Caco-2 (cell line): Measurements from ENCODE around the gene SCGB3A1. TPM values are rescaled to one million over a fixed set of nuclear protein-coding genes. Genes with fewer than 3 reads are reported as not detected.

Experiments
- BruUV-seq: library from RNA; stranded (reverse); fragments of 400-500 nt; replicated peaks from 2 replicates; lab custom pipeline; 2021; lab: Mats Ljungman, UMichigan
- CTCF ChIA-PET: fragments of 300-600 bp; sonication (Branson Sonifier 250); formaldehyde crosslinking; loops from one replicate; lab custom pipeline; 2022; ENCODE audit warnings: antibody characterized with exemption; lab: Charles Lee
- POLR2A ChIA-PET: fragments of 300-600 bp; sonication (Branson Sonifier 250); formaldehyde crosslinking; loops from one replicate; lab custom pipeline; 2022; ENCODE audit warnings: antibody characterized with exemption; lab: Charles Lee
- DNase-seq, 2 experiments: peaks; one replicate each; pipeline versions ENCODE4 v3.0.0 to v3.0.0-alpha.2; 2020 to 2022
- H3K27me3 ChIP-seq: replicated peaks from 2 replicates; pipeline ENCODE4 v1.6.0; 2011; ENCODE audit warnings: low read length; ENCODE audit not compliant: control insufficient read depth, insufficient read depth
- H3K36me3 ChIP-seq: 2 replicates; pipeline ENCODE4 v1.5.1; 2011; ENCODE audit warnings: low read length; ENCODE audit not compliant: control insufficient read depth, insufficient read depth
- H3K4me1 ChIP-seq: fragments of 250-450 bp; sonication (Bioruptor Pico); 2 replicates; pipeline ENCODE4 v1.5.1; 2020; ENCODE audit warnings: mild to moderate bottlenecking
- H3K4me3 ChIP-seq: 2 replicates; pipeline ENCODE4 v1.5.1; 2011; ENCODE audit warnings: low read depth, mild to moderate bottlenecking, control low read depth, low read length
- H3K9me3 ChIP-seq: fragments of 250-450 bp; sonication (Bioruptor Pico); 2 replicates; pipeline ENCODE4 v1.5.1; 2020; ENCODE audit warnings: mild to moderate bottlenecking, moderate library complexity
- H3K27ac Mint-ChIP-seq: one replicate; pipeline ENCODE4 v1.8.0; 2022; ENCODE audit warnings: mixed read lengths; ENCODE audit not compliant: unreplicated experiment
- H3K27me3 Mint-ChIP-seq: one replicate; pipeline ENCODE4 v1.8.0; 2022; ENCODE audit warnings: mixed read lengths; ENCODE audit not compliant: insufficient read depth, unreplicated experiment
- H3K36me3 Mint-ChIP-seq: one replicate; pipeline ENCODE4 v1.8.0; 2022; ENCODE audit warnings: mild to moderate bottlenecking, mixed read lengths; ENCODE audit not compliant: insufficient read depth, unreplicated experiment
- H3K4me1 Mint-ChIP-seq: one replicate; pipeline ENCODE4 v1.8.0; 2022; ENCODE audit warnings: low read depth, mixed read lengths; ENCODE audit not compliant: unreplicated experiment
- H3K4me3 Mint-ChIP-seq: one replicate; pipeline ENCODE4 v1.8.0; 2022; ENCODE audit warnings: mild to moderate bottlenecking, moderate library complexity, mixed read lengths; ENCODE audit not compliant: unreplicated experiment
- H3K9me3 Mint-ChIP-seq: one replicate; pipeline ENCODE4 v1.8.0; 2022; ENCODE audit warnings: mixed read lengths; ENCODE audit not compliant: unreplicated experiment
- CTCF ChIP-seq, 2 experiments: fragments of 200-600 bp in 1 of 2; IDR thresholded peaks; 1 replicate in 1 of 2; 2 replicates in 1 of 2; pipeline versions ENCODE4 v1.5.1 to v1.8.0; 2011 to 2022; ENCODE audit warnings: antibody characterized with exemption in 1 of 2, control low read depth in 1 of 2, inconsistent platforms in 1 of 2, low read depth in 1 of 2, low read length in 1 of 2, mild to moderate bottlenecking in 1 of 2, moderate library complexity in 1 of 2; ENCODE audit not compliant: insufficient read depth in 1 of 2, severe bottlenecking in 1 of 2, unreplicated experiment in 1 of 2
- intact Hi-C: fragments of 100-400 bp; cut with micrococcal nuclease; formaldehyde crosslinking; loops from one replicate; pipeline ENCODE4 v1.10.0; 2022; ENCODE audit not compliant: unreplicated experiment
- total RNA-seq: library from RNA; stranded (reverse); gene quantifications from 2 replicates; pipeline ENCODE4 v1.2.3, GENCODE V29; 2022

The SCGB3A1 gene
- total RNA-seq, 1 experiment from 2014 or later = not detected

- H3K27ac Mint-ChIP-seq = no peak overlapping the region
- POLR2A ChIA-PET = no interaction called here
These were observed 7.6 kb downstream of the SCGB3A1 start for GRCh38 chr5:180583738-180584137.

GRCh38 chr5:180580681-180581080, 10.6 kb downstream of the SCGB3A1 start:
- H3K9me3 Mint-ChIP-seq = no peaks in the 10 kb centered on the region
- Histone ChIP-seq H3K27me3 (no peaks in the 10 kb centered on the region), H3K36me3 (no peaks in the 10 kb centered on the region; the same call in 1 of the 2 replicates), H3K4me3 (no peak overlapping the region), H3K9me3 (no peaks in the 10 kb centered on the region), H3K4me1 (no peaks in the 10 kb centered on the region)
- TF ChIP-seq CTCF (IDR thresholded peaks at IDR 0.05; ENCODE audit: insufficient read depth in 1 of 2, low read depth in 1 of 2, low read length in 1 of 2, severe bottlenecking in 1 of 2, unreplicated experiment in 1 of 2) = no peak
- ChIA-PET POLR2A (no interaction called here), CTCF (no interaction called here)
- no peaks in the 10 kb centered on the region for H3K27me3 Mint-ChIP-seq
- BruUV-seq = no TSS peak
- H3K4me1 Mint-ChIP-seq = no peaks in the 10 kb centered on the region
- H3K4me3 Mint-ChIP-seq = no peak overlapping the region
- intact Hi-C loops = no loop called here
- DNase-seq = no peak
- peaks cover 28% of the 10 kb centered on the region for H3K36me3 Mint-ChIP-seq
- H3K27ac Mint-ChIP-seq = no peak overlapping the region

More at GRCh38 chr5:180583738-180584137, 7.6 kb downstream of the SCGB3A1 start:
- intact Hi-C loops = no loop called here
- Histone ChIP-seq H3K4me3 (no peak overlapping the region), H3K9me3 (no peaks in the 10 kb centered on the region), H3K36me3 (no peaks in the 10 kb centered on the region), H3K27me3 (no peaks in the 10 kb centered on the region; the same call in 1 of the 2 replicates), H3K4me1 (no peaks in the 10 kb centered on the region)
- no peaks in the 10 kb centered on the region for H3K4me1 Mint-ChIP-seq
- no TSS peak for BruUV-seq
- TF ChIP-seq CTCF (IDR thresholded peaks at IDR 0.05; ENCODE audit: insufficient read depth in 1 of 2, low read depth in 1 of 2, low read length in 1 of 2, severe bottlenecking in 1 of 2, unreplicated experiment in 1 of 2) = no peak
- peaks cover 2% of the 10 kb centered on the region for H3K27me3 Mint-ChIP-seq
- no peak for DNase-seq
- H3K9me3 Mint-ChIP-seq = no peaks in the 10 kb centered on the region
- H3K4me3 Mint-ChIP-seq = no peak overlapping the region
- CTCF ChIA-PET = no interaction called here
- H3K36me3 Mint-ChIP-seq = peaks cover 3% of the 10 kb centered on the region

GRCh38 chr5:180575571-180575970, 15.7 kb downstream of the SCGB3A1 start:
- ChIA-PET CTCF (no interaction called here), POLR2A (no interaction called here)
- H3K27me3 ChIP-seq = no peaks in the 10 kb centered on the region
- DNase-seq = no peak
- Mint-ChIP-seq H3K36me3 (peaks cover 62% of the 10 kb centered on the region), H3K27ac (no peak overlapping the region), H3K9me3 (no peaks in the 10 kb centered on the region), H3K4me1 (no peaks in the 10 kb centered on the region), H3K27me3 (no peaks in the 10 kb centered on the region), H3K4me3 (no peak overlapping the region)
- H3K36me3 ChIP-seq = peaks cover 3% of the 10 kb centered on the region
- no TSS peak for BruUV-seq
- H3K4me3 ChIP-seq = no peak overlapping the region
- TF ChIP-seq CTCF (IDR thresholded peaks at IDR 0.05; ENCODE audit: insufficient read depth in 1 of 2, low read depth in 1 of 2, low read length in 1 of 2, severe bottlenecking in 1 of 2, unreplicated experiment in 1 of 2) = no peak
- no peaks in the 10 kb centered on the region for H3K9me3 ChIP-seq
- intact Hi-C loops = no loop called here
- H3K4me1 ChIP-seq = no peaks in the 10 kb centered on the region
